GM19043 (cell line): ENCODE results near the gene C3orf18.
"Not testable (repeated sequence)": the region's sequence is repeated elsewhere in the genome, so short reads cannot be mapped to it uniquely, and the experiment has no call there.

Experiments used
- ATAC-seq: cut with Tn5 transposase; IDR thresholded peaks from one replicate; pipeline ENCODE4 v1.9.1; 2021; ENCODE audit warnings: low read depth; ENCODE audit not compliant: unreplicated experiment

Gene C3orf18

GRCh38 chr3:50525191-50525910, 42.2 kb downstream of the C3orf18 start:
- no peak for ATAC-seq

GRCh38 chr3:50524746-50525145, 42.8 kb downstream of the C3orf18 start:
- ATAC-seq = no peak

- ATAC-seq = no peak
Observed at GRCh38 chr3:50523279-50523811, 44.2 kb downstream of the C3orf18 start.

- ATAC-seq = no peak
Observed at GRCh38 chr3:50521572-50521971, 46.0 kb downstream of the C3orf18 start.

GRCh38 chr3:50520849-50521248, 46.7 kb downstream of the C3orf18 start:
- no peak for ATAC-seq

- ATAC-seq = no peak
Observed at GRCh38 chr3:50519471-50520089, 48.0 kb downstream of the C3orf18 start.

GRCh38 chr3:50518436-50518835, 49.1 kb downstream of the C3orf18 start:
- ATAC-seq = no peak

- ATAC-seq = no peak
Observed at GRCh38 chr3:50517721-50518206, 49.8 kb downstream of the C3orf18 start.

- ATAC-seq = no peak
Observed at GRCh38 chr3:50516440-50516871, 51.1 kb downstream of the C3orf18 start.

GRCh38 chr3:50515565-50516439, 51.7 kb downstream of the C3orf18 start:
- ATAC-seq = no peak

- ATAC-seq = not testable (repeated sequence)
Observed at GRCh38 chr3:50512908-50513307, 54.6 kb downstream of the C3orf18 start.

GRCh38 chr3:50512131-50512530, 55.4 kb downstream of the C3orf18 start:
- no peak for ATAC-seq

- ATAC-seq = no peak
Observed at GRCh38 chr3:50510325-50510724, 57.2 kb downstream of the C3orf18 start.

GRCh38 chr3:50509715-50510114, 57.8 kb downstream of the C3orf18 start:
- ATAC-seq = no peak

GRCh38 chr3:50508821-50509220, 58.7 kb downstream of the C3orf18 start:
- ATAC-seq = no peak
